NCI-H69 (cell line): ENCODE results near the gene UGT1A6.

ENCODE experiments used
- DNase-seq: peaks from one replicate; lab custom pipeline; 2025; lab: John Stamatoyannopoulos, UW

UGT1A6 gene

DNA sequence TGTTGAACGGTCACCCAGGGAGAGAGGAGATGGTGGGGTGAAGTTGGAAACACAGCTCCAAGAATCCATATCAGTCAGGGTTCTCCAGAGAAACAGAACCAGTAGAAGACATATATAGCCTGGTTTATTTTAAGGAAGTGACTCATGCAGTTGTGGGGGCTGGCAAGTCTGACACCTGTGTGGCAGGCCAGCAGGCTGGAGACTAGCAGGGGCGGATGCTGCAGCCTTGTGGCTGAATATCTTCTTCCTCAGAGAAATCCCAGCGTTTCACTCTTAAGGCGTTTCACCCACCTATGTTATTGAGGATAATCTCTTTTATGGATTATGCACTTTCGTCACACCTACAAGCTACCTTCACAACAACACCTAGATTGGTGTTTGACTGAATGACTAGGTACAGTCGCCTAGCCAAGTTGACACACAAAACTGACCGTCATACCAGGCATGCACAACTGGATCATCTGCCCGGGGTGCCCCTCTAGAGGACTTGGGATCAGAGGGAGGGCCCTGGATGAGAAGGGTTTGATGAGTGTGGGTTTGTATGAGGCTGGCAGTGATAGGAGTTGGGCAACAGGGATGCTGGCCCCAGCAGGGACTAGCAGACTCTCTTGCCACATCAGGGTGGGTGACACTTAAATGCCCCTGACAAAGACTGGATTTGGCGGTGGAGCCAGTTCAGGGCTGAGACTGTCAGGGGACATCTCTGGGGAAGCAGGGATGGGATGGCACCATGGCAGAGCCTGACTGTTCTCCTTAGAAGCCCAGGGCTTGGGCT, 108.9 kb downstream of the UGT1A6 start:
- no peak for DNase-seq

DNA sequence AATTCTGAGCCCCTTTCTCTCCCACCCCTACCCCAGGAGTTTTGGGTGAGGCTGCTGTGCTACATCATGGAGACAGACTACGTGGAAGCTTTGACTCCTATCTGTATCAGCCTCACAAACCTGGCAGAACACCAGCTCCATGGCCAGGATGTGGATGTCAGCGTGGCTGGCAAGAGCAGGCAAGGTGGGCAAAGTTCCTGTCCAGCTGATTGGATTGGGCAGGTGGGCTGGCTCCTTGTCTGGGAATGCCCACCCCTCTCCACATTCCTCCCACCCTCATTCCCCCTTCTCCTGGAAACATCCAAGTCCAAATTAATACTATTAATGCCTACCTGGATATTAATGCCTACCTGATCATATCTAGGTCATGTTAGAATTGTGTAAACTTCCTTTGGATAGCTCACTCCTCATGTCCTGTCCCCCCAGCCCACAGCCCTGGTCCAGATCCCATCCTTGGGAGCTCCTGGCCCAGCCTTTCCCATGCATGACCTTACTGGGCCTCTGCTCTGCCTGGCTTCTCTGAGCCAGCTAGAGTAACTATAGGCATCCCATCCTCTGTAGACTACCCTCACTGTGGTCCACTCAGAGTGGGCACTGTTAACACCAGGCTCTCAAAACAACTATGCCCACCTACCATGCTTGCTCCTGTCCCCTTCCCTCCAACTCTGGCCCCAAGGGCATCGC, 109.6 kb downstream of the UGT1A6 start:
- no peak for DNase-seq

DNA sequence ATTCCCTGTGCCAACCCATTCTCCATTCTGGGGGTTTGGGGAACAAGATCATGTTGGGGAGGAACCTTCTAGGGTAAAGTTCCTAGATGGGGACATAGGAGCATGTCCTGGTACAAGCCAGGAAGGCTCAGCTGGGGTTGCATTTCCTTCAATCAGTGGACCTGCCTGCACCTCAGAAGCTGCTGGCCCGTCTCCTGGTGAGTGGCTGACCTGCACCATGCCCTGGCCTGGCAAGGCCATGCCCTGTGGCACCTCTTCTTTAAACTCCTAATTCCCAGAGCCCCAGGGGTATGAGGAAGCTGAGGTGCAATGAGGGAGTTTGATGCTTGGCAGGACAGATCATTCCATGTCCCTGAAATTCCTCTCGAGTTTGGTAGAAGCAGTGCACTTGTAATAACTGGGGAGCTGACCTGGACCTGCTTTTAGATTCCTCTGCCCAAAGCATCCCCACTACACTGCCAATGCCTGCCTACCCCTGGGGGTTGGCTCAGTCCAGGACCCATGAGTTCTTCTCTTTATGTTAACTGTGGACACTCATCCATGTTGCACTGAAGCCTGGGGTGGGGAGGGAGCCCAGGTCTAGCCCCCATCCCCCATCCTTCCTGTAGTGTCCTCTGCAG, 110.7 kb downstream of the UGT1A6 start:
- no peak for DNase-seq

DNA sequence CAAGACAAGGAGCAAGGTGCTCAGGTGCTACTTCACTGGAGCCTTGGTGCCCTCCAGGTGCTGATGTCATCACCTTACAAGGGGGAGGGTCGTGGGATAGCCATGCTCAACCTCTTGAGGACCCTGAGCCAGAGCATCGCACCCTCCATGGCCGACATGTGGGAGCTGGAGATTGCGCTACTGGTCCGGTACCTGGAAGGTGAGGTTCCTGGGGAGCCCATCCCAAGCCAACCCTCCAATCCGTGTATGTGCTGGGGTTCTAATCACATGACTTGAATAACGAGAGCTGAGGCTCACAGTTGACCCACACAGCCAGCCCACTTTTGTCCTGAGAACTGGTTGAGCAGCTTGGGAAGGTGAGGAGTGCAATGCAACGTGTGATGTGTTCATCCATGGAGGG, 111.3 kb downstream of the UGT1A6 start:
- no peak for DNase-seq

DNA sequence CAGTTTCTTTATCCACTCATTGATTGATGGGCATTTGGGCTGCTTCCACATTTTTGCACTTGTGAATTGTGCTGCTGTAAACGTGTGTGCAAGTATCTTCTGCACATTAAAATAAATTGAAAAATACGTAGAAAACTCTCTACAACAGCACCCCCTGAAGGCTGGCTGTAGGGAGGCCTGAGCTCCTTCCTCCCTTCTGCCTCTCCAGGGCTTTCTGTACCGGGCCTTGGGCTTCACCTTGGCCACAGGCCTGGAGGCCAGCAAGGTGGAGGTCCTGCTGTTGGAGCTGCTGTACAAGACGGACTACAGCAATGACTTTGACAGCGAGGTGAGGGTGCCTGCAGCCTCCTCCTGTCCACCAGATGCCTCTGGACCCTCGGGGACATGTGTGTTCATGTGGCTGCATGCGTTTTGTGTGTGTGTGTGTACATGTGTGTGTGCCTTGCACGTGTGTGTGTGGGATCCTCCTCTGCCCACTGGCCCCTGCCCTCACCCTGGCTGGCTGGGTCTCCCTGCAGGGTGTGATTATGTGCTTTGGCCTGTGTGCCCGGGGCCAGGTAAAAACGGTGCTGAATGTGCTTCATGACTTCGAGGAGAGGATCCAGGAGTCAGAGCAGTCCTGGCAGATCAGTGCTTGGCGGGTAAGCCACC, 114.7 kb downstream of the UGT1A6 start:
- no peak for DNase-seq

DNA sequence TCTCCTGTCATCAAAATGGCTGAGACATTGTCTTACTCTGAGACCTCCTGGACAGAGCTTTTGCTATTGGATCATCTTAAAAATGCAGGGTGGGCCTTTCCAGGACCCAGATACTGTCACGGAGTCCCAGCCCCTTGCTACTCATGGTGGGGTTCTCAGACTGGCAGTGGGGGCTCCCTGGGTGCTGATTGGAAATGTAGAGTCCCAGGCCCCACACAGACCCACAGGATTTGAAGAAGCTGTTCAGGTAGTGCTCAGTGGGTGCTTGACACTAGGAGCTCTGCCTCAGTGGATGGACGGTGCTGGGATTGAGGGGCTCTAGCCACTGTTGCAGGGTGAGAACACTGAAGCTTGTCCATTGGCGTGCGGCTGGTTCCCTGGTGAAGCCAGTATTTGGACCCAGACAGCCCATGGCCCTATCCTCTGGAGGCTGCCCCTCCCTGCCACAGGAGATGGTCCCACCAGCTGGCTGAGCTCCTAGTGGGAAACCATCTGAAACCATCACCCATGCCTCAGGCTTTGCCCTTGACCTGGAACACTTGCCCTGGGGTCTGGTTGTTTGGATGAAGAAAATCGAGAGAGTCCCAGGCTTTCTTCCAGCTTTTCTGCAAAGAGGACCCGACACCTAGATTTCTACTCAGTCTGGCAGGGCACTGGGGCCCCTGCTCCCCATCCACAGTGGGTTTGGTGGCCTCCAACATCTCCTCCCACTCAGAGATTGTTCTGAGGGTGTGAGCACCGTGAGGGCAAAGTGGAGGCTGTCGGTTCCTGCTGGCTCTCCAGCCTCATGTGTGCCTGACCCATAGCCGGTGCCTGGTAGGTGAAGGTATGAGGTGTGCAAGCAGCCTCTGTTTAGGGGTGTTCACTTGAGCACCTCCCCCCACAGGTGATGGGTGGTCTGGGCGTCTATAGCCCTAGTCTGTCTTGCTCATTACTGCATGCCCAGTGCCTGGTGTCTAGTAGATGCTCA, 115.6 kb downstream of the UGT1A6 start:
- no peak for DNase-seq

DNA sequence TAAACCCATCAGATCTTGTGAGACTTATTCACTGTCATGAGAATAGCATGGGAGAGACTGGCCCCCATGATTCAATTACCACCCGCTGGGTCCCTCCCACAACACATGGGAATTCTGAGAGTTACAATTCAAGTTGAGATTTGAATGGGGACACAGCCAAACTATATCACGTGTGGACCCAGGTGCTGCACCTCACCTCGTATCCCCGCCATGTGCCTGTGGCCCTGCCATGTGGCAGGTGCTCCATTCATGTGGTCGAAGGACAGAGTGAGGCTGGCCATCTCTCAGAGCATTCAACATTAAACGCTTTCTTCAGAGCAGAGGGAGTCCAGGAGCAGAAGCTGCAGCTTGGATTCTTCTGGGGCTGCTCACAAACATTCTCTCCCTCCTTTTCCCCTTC, 117.7 kb downstream of the UGT1A6 start:
- DNase-seq: no peak

DNA sequence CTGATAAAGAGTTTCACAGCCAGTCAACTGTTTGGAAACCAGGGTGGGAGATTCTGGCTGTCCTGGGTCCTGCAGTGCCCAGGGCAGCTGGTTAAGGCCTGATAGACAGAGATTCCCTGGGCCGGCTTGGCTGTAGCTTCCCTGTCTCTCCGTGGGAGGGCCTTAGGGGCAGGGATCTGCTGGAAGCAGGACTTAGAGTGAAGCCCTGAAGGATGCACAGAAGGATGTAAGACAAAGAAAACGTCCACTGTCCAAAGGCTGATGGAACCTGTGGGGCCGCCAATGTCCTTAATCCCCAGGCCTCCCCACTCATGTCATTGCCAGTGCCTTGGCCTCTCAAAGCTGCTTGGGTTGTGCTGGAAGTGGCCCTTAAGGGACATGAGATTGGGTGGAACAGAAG, 118.4 kb downstream of the UGT1A6 start:
- no peak for DNase-seq

DNA sequence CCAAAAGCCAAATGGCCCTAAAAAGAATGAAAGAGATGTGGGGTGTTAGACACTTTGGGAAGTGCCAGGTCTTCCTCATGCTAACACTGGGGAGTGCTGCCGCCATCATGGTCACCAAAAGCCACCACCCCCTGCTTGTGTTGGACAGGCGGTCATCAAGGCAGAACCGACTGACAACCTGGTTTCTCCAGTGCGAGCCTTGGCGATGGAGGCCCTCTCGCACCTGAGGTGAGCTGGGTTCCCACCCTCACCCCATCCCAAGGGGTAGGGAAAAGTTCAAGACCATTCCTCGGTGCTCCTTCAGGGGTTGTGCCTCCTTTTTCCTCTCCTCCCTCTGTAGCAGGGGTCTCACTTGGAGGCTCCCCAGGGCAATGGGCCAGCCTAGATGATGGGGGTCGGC, 119.0 kb downstream of the UGT1A6 start:
- no peak for DNase-seq

DNA sequence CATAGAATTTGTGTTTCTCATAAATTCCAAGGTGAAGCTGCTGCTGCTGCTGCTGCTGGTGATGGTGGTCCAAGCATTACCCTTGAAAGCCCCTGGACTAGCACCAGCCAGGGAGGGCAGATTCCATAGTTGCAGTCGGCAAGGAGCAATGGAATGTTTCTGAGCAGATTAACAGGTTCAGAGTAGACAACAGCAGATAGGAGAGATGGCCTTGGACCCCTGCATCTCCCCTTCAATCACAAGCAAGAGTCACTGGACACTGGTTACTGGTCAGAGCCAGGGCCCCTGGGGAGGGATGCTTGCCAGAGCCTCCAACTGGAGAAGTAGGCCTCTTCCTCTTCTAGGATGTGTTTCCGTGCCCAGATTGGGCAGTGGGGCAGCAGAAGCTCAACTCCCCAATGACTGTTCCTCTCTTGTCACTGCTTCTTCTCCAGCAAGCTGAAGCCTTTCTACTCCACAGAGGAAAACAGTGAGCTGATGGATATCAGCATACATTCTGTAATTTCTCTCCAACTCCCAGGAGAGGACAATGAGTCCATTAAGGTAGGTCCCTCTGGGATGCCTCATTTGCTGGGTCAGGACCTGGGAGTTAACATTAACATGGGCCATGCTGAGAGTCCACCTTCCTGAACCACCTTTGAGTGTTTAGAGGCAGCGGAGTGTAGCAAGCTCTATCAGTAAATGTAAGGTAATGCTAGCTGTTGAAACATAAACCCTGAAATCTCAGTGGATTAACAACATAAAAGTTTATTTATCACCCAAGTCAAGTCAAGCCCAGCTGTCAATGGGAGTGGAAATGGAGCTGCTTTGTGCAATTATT, 120.8 kb downstream of the UGT1A6 start:
- DNase-seq: peak; percentile 77

DNA sequence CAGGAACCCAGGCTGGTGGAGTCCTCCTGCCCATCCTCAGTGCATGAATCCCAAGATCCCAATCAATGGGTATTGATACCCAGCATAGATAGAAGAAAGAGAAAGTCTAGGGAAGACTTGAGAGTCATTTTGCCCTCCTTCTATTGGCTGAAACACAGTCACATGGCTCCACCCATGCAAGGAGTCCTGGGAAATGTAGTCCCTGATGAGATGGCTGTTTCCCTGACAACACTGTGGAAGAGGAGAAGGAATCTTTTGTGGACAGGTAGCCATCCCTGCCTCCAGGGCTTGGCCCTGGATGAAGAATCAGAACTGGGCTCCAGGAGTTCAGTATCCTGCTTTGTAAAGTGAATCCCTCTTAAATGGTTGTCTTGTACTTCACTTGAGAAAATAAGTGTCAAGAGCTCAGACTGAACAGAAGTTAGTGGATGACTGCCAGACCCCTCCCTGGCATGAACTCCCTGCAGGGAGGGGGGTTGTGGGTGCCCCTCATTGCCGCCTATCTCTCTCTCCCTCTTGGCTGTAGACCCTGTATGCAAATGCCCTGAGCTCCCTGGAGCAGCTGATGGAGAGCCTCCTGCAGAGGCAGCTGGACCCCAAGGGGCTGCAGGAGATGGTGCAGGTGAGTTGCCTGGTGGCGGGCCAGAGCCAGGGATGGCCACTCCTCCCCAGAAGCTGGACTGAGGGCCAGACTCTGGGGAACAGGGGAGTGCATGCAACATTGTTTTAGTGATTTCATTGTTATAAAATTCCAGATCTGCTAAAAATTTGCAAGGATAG, 121.6 kb downstream of the UGT1A6 start:
- DNase-seq: no peak

DNA sequence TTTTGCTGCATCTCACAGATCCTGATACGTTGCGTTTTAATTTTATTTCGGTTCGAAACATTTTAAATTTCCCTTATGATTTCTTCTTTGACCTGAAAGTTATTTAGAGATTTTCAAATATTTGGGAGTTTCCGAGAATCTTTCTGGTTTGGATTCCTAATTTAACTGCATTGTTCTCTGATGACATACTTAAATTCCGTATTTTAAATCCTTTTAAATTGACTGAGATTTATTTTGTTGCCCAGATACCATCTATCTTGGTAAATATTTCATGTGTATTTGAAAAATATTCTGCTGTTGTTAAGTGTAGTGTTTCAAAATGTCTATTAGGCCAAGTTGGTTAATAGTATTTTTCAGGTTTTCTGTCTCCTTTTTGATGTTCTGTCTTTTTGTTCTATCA, 123.2 kb downstream of the UGT1A6 start:
- DNase-seq: no peak

DNA sequence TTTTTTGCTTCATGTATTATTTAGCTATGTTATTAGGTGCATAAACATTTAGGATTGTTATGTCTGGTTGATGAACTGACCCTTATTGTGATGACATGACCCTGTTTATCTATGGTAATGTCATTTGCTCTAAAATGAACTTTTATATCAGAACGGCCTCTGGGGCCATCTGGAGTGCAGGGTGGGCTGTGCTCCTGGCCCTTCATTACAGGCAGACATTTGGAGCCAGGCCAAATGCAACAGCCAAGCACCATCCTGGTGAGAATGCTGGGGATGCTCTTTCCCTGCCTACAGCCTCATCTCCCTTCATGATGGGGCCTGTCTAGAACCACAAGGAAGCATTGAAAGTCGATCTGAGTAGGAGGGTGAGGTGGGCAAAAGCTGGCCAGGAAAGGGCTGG, 123.6 kb downstream of the UGT1A6 start:
- DNase-seq: peak; percentile 46

DNA sequence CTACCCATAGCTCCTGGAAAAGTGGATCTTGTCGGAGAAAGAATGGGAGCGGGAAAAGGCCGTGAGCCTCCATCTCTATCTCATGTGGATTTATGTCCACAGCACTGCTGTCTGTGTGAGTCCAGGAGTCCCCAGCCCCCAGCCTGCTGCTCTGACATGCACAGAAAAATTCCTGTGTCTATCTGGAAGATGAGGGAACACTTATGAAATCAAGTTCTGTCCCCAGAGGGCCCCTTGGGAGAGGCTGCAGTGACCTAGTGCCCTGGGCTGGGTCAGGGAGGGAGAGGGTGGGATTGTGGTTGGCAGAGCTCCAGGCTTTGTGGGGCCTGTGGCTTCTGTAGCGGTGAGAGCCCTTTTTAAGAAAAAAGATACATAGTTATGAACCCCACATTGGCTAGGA, 124.1 kb downstream of the UGT1A6 start:
- no peak for DNase-seq

DNA sequence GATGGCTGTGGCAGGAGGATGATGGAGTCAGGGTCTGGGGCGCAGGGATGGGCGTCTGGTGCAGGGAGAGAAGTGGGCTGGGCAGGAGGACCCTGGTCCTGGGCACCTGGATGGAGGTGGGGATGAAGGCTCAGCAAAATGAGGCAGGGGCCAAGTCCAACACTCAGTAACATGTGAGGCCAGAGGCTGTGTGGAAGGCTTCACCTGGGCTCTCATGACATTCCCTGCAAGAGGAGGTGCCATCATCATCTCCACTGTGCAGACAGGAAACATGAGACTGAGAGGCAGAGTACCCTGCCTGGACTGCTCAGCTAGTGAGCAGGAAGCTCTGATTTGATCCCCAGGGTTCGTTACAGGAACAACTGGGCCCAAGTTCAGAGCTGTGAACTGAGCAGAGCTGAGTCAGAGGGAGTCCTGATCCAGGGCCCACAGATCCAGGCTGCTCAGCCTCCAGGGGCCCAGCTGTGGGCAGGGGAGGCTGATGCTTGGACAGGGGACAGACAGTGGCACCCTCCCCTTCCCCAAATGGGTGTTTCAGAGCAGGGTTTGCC, 124.7 kb downstream of the UGT1A6 start:
- no peak for DNase-seq

DNA sequence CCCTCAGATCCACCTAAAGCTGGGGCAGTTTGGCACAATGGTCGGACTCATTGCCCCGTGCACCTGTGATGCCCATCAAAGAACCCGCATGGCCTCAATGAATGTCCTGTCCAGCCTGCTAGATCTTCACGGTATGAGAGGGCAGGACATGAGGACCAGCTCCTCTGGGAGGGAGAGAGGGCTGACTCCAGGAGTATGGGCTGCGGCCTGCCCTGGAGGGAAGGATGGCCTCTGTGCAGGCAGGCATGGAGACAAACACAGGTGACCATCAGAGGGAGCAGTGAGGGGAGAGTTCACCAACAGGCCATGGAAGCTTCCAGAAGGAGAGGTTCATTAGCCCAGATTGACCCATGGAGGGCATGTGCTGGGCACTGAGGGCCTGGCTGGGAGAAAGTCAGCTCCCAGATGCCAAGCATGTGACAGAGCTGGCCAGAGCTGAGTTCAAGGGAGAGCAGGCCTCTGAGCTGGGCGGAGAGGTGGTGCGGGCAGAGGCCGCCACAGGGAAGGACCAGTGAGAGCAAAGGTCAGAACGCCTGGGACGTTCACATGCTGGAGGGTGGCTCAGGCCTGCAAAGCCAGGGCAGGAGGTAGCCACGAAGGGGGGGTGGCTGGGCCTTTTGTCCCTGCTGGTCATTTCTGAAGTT, 125.4 kb downstream of the UGT1A6 start:
- DNase-seq: no peak

DNA sequence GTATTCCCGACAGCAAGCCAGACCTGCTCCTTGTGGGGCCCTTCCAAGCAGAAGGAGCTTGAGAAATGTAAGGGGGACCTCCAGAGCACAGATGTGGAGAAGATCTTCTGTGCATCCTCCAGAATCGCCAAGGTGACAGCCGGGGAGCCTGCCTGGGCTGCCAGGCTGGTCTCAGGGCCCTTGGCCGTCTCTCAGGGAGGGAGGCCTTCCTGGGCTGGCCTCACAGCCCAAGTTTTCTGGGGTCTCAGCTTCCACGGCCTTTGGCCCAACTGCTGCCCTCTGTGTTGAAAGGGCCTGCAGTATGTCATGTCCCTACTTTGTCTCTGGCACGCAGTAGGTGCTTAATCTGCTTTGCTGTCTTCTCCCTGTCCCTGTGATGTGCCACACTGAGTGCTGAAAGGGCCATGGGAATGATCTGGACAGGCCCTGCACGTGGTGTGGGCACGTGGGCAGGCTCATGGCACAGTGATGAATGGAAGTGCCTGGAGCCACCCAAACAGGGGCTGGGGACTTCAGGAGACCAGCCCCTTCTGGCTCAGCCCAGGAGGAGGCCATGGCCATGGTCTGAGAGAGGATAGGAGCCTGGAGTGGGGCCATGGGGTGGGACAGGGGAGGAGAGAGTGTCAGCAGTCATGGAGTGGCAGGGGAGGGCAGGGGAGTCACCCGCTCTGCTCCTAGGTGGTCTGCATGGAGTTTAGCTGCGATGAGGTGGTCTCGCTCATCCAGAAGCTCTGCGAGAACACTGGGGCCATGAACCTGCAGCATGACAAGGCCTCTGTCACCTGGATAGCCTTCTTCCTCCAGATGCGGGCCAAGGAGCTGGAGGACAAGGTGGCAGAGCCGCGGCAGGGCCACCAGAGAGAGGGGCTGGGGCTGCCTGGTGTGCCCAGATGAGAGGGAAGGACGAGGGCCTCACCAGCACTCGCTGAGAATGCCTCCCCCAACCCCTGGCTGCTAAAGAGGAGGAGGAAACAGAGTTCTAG, 126.2 kb downstream of the UGT1A6 start:
- no peak for DNase-seq
